Stimulated activated CD4-positive, alpha-beta T cell treated with anti-CD3 and anti-CD28 coated beads, Interleukin-2, amount 100 ng/mL, for 24 hours (primary cell): ENCODE measurements around the gene PDSS2.

Experiments used
- DNase-seq, 2 donors: peaks; one replicate each; pipeline ENCODE4 v3.0.0-alpha.2; 2020

PDSS2 gene

GRCh38 chr6:107264357-107264840 lies 195.0 kb downstream of the PDSS2 start:
- DNase-seq = no peak

DNA sequence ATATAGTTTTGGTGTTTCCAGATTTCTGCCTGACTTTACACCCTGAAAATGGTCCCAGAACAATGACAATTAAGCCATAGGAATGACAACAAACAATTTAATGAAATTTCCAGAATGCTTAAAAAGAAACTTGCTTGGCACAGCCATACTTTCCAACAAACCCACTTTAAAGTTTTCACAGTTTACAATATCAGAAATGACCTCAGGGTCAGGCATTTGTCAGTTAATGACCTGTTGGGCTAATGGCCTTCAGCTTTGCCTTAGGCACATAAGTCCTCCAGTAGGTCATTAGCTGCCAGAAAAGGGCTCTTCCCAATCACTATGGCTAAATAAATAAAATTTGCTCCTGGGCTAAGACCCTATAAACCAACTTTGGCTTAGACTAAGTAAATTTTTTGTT lies 199.4 kb downstream of the PDSS2 start:
- no peak for DNase-seq

- DNase-seq = no peak
These were observed 211.2 kb downstream of the PDSS2 start for GRCh38 chr6:107248147-107248546.

DNA sequence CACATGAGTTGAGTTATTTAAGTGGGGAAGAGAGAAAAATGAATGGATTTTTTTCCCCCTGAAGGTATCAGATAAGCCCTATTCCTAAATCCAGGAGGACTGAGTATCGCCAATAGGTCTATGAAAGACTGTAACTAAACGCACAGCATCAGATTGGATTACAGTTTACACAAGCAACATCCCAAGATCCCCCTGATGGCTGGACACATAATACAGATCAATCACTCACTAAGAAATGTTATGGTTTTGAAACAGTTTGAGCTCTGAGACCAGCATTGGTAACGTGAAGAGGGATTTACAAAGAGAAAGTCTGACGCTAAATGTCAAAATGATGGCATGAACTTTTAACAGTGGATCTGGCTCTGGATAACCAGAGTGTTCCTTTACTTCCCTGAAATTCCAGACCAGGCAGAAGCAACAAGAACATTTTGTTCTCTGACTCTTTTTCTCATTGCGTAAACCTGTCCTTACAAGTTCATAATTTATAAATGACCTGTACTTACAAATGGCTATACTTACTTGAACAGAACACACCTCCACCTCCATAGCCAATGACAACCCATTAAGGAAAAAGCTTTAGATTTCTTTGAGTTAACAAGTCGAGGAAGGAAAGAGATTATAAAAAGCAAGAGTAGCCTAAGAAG lies 212.3 kb downstream of the PDSS2 start:
- no peak for DNase-seq

DNA sequence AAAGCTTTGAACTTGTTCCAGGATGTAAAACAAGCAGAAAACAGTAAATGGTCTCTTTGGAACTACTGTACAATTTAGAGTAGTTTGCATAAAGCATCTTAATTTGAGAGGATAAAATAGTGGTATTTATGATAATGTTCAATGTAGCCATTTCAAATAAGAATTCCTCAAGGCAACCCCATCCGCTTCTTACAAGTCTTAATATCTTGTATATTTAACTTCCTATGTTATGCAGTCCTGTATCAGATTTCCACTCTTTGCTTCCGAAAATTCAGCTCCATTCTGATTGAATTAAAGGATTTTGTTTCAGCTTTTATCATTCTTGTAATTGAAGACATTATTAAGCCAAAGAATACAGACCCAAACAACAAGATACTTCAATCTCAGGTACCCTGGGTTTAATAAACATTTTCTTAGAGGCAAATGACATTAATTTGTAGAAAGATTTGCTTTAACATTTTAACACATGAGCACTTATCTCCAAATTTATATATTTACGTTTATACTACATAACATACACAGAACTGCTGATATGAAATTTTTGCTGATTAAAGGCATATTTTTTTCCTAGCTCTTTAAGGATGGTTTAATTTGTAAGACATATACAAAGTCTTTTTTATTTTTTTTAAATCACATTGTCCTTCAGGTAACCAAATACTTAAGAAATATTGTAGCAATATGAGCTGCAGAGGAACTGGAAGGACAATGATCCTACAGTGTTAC lies 213.0 kb downstream of the PDSS2 start:
- DNase-seq = no peak

- no peak for DNase-seq
These were observed 214.5 kb downstream of the PDSS2 start for GRCh38 chr6:107244742-107245480.

- DNase-seq = no peak
These were observed 215.2 kb downstream of the PDSS2 start for GRCh38 chr6:107244082-107244741.

- no peak for DNase-seq
These were observed 215.9 kb downstream of the PDSS2 start for GRCh38 chr6:107243471-107243870.

DNA sequence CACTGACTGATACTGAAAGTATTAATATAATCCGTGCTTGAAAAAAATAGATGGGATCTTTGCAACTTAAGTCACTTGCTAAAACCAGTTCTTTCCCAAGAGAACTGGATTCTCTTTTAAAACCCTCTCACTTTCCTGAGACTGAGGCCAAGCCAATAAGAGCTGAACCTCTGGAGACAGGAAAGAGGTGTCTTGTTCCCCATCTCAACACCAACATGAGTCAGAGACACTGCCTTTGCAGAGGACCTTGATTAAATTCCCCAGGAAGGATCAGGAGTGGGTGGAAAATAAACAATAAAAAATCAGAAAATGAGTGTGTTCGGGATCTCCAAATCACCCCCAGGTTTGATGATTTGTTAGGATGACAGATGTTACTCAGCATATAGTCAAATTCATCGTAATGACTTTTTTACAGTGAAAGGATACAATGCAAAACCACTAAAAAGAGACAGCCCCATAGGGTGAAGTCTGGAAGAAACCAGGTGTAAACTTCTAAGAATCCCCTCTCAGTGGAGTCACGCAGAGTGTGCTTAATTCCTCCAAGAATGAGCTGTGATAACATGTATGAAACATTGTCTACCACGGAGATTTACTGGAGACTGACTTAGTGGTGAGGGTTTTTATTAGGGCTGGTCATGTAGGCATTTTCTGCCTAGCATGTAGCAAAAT lies 221.2 kb downstream of the PDSS2 start:
- no peak for DNase-seq

GRCh38 chr6:107235511-107235910 lies 223.9 kb downstream of the PDSS2 start:
- DNase-seq = no peak

GRCh38 chr6:107235007-107235406 lies 224.4 kb downstream of the PDSS2 start:
- no peak for DNase-seq

DNA sequence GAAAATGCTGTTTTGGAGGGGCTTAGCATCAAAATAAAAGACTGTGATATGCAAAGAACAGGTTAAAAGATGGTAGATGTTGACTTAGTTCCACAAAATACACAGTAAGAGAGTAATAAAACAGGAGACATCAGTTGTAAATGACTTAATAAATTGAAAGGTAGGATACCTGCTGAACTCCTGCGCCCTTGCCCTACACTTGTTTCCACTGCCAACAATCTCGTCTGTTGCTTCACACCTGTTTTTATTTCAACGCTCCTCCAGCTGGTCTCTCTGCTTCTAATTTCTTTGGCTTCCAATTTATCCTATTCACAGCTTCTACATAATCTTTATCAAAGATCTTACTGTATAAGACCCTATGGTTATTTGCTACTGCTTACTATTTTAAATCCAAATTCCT lies 228.1 kb downstream of the PDSS2 start:
- no peak for DNase-seq

DNA sequence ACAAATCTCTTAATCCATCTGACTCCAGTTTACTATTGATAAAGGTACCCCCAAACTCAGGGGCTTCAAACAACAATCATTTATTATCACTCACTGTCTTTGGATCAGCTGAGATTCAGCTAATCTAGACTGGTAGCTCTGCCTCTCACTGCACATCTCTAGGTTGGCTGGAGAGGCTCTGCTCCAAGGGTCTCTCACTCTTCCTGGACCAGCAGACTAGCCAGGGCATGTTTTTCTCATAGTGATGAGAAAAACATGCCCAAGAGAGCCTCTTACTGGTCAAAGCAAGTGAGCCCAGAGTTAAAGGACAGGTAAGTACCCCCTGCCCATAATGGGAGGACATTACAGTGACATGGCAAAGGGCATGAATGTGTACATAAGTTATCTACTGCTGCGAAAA lies 228.9 kb downstream of the PDSS2 start:
- no peak for DNase-seq

GRCh38 chr6:107230024-107230423 lies 229.3 kb downstream of the PDSS2 start:
- no peak for DNase-seq

GRCh38 chr6:107228754-107229153 lies 230.6 kb downstream of the PDSS2 start:
- DNase-seq = no peak

- no peak for DNase-seq
These were observed 237.8 kb downstream of the PDSS2 start for GRCh38 chr6:107221519-107221918.

GRCh38 chr6:107219851-107220250 lies 239.5 kb downstream of the PDSS2 start:
- DNase-seq = no peak

GRCh38 chr6:107218142-107218541 lies 241.2 kb downstream of the PDSS2 start:
- no peak for DNase-seq

GRCh38 chr6:107217248-107217647 lies 242.1 kb downstream of the PDSS2 start:
- DNase-seq = no peak

DNA sequence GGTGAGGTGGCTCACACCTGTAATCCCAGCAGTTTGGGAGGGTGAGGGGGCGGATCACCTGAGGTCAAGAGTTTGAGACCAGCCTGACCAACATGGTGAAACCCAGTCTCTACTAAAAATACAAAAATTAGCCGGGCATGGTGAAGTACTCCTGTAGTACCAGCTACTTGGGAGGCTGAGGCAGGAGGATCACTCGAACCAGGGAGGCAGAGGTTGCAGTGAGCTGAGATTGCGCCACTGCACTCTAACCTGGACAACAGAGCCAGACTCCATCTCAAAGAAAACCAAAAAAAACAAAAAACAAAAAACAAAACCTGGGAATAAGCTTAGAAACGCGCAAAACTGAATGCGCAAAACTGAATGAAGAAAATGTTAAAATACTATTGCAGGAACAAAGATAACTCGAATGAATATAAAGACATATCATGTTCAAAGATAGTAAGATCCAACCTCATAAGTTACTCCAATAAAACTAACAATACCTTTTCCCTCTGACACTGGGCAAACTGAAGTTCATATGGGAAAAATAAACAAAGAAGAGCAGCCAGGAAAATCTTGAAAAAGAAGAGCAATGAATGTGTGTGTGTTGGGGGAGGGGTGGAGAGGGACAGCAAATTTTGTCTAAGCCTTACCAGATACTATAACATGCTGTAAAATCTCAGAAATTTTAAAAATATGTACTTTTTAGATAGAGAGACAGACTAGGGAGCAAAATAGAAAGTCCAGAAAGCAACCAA lies 243.0 kb downstream of the PDSS2 start:
- DNase-seq = no peak

GRCh38 chr6:107215334-107215733 lies 244.0 kb downstream of the PDSS2 start:
- no peak for DNase-seq

DNA sequence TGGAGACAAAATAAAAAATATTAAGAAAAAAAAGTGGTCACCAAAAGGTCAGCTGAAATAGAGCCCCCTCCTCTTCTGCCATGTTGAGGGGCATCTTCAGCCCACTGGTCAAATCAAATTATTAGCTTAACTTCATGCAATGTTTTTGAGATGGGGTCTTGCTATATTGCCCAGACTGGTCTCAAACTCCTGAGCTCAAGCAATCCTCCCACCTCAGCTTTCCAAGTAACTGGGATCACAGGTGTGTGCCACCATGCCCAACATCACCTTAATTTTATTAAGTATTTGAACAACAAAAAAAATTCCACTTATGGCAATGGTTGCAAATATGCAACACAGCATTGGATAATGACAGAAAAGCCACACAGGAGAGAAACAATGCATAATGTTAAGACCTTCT lies 244.7 kb downstream of the PDSS2 start:
- no peak for DNase-seq
